ENCODE results near the gene NUP160. TPM values are rescaled to one million over a fixed set of nuclear protein-coding genes. Genes with fewer than 3 reads are reported as not detected.
A peak's percentile ranks its signal among the peaks of the same experiment; 100 is the strongest.
"Not testable (repeated sequence)": the region's sequence is repeated elsewhere in the genome, so short reads cannot be mapped to it uniquely, and the experiment has no call there.

Gene NUP160
- total RNA-seq, 1 donor from 2014 or later = 82.7 TPM

- H3K36me3 Mint-ChIP-seq (ENCODE audit: insufficient read depth) = peaks cover 11% of the 10 kb centered on the region
- TF ChIP-seq CTCF (IDR thresholded peaks at IDR 0.05; ENCODE audit: unreplicated experiment) = no peak
- H3K27ac Mint-ChIP-seq = no peak overlapping the region
- no peaks in the 10 kb centered on the region for H3K9me3 Mint-ChIP-seq (ENCODE audit: low read depth)
- H3K27me3 Mint-ChIP-seq = no peaks in the 10 kb centered on the region
- H3K4me1 Mint-ChIP-seq (ENCODE audit: low read depth) = peaks cover 13% of the 10 kb centered on the region
- no peak overlapping the region for H3K4me3 Mint-ChIP-seq (ENCODE audit: low read depth)
- no peak for DNase-seq (ENCODE audit: low spot score, unreplicated experiment)
Measured at GRCh38 chr11:47773882-47774281, 74.3 kb downstream of the NUP160 start.

GRCh38 chr11:47769556-47769955, 78.6 kb downstream of the NUP160 start:
- H3K36me3 Mint-ChIP-seq (ENCODE audit: insufficient read depth); H3K27me3 Mint-ChIP-seq; H3K9me3 Mint-ChIP-seq (ENCODE audit: low read depth); DNase-seq (ENCODE audit: low spot score, unreplicated experiment): not testable (repeated sequence)
- Mint-ChIP-seq H3K4me3 (ENCODE audit: low read depth) (peak overlapping the region; percentile 35), H3K27ac (peak overlapping the region; percentile 95), H3K4me1 (ENCODE audit: low read depth) (peaks cover 27% of the 10 kb centered on the region)

- H3K27me3 Mint-ChIP-seq = no peaks in the 10 kb centered on the region
- no peaks in the 10 kb centered on the region for H3K9me3 Mint-ChIP-seq (ENCODE audit: low read depth)
- no peak for DNase-seq (ENCODE audit: low spot score, unreplicated experiment)
- peak overlapping the region; percentile 100 for H3K27ac Mint-ChIP-seq
- TF ChIP-seq CTCF (IDR thresholded peaks at IDR 0.05; ENCODE audit: unreplicated experiment) = no peak
- H3K36me3 Mint-ChIP-seq (ENCODE audit: insufficient read depth) = peaks cover 6% of the 10 kb centered on the region
- peaks cover 29% of the 10 kb centered on the region for H3K4me1 Mint-ChIP-seq (ENCODE audit: low read depth)
- H3K4me3 Mint-ChIP-seq (ENCODE audit: low read depth) = peak overlapping the region; percentile 95
Measured at GRCh38 chr11:47768101-47768612, 80.0 kb downstream of the NUP160 start.

- Mint-ChIP-seq H3K9me3 (ENCODE audit: low read depth) (no peaks in the 10 kb centered on the region), H3K4me1 (ENCODE audit: low read depth) (peaks cover 25% of the 10 kb centered on the region), H3K36me3 (ENCODE audit: insufficient read depth) (peaks cover 6% of the 10 kb centered on the region), H3K4me3 (ENCODE audit: low read depth) (peak overlapping the region; percentile 95), H3K27ac (peak overlapping the region; percentile 98), H3K27me3 (no peaks in the 10 kb centered on the region)
- peak; percentile 23 for DNase-seq (ENCODE audit: low spot score, unreplicated experiment)
- no peak for TF ChIP-seq CTCF (IDR thresholded peaks at IDR 0.05; ENCODE audit: unreplicated experiment)
Measured at GRCh38 chr11:47766509-47767227, 81.5 kb downstream of the NUP160 start.

GRCh38 chr11:47765086-47765485, 83.1 kb downstream of the NUP160 start:
- Mint-ChIP-seq H3K4me3 (ENCODE audit: low read depth) (peak overlapping the region; percentile 95), H3K27me3 (no peaks in the 10 kb centered on the region), H3K4me1 (ENCODE audit: low read depth) (peaks cover 21% of the 10 kb centered on the region), H3K27ac (peak overlapping the region; percentile 93), H3K36me3 (ENCODE audit: insufficient read depth) (peaks cover 11% of the 10 kb centered on the region), H3K9me3 (ENCODE audit: low read depth) (no peaks in the 10 kb centered on the region)
- no peak for DNase-seq (ENCODE audit: low spot score, unreplicated experiment)
- no peak for TF ChIP-seq CTCF (IDR thresholded peaks at IDR 0.05; ENCODE audit: unreplicated experiment)

GRCh38 chr11:47759291-47759690, 88.9 kb downstream of the NUP160 start:
- H3K27ac Mint-ChIP-seq; H3K4me3 Mint-ChIP-seq (ENCODE audit: low read depth); H3K4me1 Mint-ChIP-seq (ENCODE audit: low read depth); DNase-seq (ENCODE audit: low spot score, unreplicated experiment); H3K27me3 Mint-ChIP-seq; H3K9me3 Mint-ChIP-seq (ENCODE audit: low read depth): not testable (repeated sequence)
- H3K36me3 Mint-ChIP-seq (ENCODE audit: insufficient read depth) = peaks cover 41% of the 10 kb centered on the region

All from progenitor cell of endocrine pancreas (in vitro differentiated cells).